NK-92 (cell line): ENCODE data around the gene ARPC5L.
"Not testable (repeated sequence)": the region's sequence is repeated elsewhere in the genome, so short reads cannot be mapped to it uniquely, and the experiment has no call there.

Source experiments
- DNase-seq: peaks from one replicate; lab custom pipeline; 2025; ENCODE audit not compliant: unreplicated experiment; lab: John Stamatoyannopoulos, UW

The ARPC5L gene

GRCh38 chr9:124887832-124888231 is 25.9 kb downstream of the ARPC5L start:
- DNase-seq: no peak

DNA sequence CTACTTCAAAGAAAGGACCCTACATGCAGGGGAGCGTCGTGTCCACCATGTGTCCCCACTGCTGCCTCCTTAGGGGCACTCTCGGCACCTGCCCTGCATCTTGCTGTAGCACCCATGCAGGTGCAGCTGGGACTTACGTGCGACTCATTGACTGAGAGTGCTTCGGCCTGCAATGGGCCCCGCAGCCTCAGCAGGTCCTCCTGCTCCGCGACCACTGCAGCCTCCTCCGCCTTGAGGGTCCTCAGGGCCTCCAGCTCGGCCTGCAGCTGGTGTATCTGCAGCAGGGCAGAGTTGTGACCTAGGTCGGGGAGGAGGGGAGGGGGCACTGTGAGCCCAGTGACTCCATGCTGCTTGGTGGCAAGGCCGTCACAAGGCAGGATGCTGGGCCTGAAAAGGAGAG is 27.1 kb downstream of the ARPC5L start:
- DNase-seq: no peak

- no peak for DNase-seq
Observed at GRCh38 chr9:124890179-124890578, 28.2 kb downstream of the ARPC5L start.

GRCh38 chr9:124894035-124894740 is 32.3 kb downstream of the ARPC5L start:
- no peak for DNase-seq

- no peak for DNase-seq
Observed at GRCh38 chr9:124894741-124895170, 32.8 kb downstream of the ARPC5L start.

GRCh38 chr9:124897570-124898460 is 35.9 kb downstream of the ARPC5L start:
- no peak for DNase-seq

GRCh38 chr9:124899845-124900244 is 37.9 kb downstream of the ARPC5L start:
- DNase-seq: no peak

- DNase-seq: no peak
Observed at GRCh38 chr9:124906966-124907365, 45.0 kb downstream of the ARPC5L start.

DNA sequence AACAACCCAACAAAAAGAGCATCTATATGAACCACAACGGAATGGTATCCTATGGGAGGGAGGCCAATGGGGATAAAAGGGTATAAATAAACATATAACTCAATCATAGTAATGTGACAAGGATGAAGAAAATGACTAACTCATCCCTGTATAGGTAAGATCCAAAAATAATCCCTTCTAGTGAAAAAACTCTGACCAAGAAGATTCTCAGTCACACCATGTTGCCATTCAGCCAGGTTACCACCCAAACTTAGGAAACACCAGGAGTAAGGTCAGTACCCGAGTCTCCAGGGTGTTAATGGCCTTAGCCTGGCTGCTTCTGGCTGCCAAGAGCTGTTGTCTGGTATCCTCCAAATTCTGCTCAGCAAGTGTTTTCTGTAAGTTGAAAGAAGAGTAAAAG is 46.2 kb downstream of the ARPC5L start:
- DNase-seq: no peak

GRCh38 chr9:124911766-124912165 is 49.8 kb downstream of the ARPC5L start:
- no peak for DNase-seq

DNA sequence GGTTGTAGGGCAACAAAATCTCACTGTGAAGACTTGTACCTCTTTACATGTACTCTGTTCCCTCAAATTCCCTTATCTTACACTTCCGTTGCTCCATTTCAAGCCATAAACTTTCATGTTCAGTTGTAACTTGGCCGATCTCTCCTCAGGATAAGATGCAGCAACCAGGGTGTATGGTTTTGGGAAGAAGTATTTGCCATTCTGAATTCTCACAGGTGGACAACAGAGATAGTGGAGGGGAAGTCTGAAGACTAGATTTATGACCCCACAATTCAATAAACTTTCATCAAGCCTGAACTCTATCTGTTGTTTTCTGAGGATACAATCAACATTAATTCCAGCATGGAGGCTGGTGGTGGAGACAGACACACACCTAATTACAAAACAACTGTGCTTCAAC is 51.4 kb downstream of the ARPC5L start:
- DNase-seq: no peak

DNA sequence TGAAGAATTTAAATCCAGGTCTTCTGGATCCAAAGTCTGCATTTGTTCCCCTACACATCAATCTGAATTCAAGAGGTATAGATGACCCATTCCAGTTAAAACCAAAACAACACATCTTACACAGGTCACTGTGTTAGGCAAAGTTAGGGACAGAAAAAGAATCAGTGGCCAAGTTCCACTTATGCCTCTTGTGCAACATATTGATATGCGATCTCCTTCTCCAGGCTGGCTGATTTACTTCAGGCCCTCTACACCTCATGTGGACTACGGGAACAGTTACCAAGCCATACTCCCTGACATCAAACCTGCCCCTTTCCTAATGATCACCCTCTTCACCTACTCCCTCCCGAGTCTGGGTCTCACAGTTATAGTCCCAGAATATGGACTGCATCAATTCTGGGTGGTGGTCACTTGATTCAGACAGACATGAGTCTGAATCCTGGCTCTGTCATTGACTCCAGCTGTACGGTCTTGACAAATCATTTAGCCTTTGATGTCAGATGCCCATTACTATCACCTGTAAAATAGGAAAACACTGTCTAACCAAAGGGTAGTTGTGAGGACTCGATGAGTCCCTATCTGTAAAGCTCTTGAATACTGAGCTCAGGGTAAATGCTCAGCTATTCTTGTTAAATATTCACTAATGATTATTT is 52.9 kb downstream of the ARPC5L start:
- no peak for DNase-seq

DNA sequence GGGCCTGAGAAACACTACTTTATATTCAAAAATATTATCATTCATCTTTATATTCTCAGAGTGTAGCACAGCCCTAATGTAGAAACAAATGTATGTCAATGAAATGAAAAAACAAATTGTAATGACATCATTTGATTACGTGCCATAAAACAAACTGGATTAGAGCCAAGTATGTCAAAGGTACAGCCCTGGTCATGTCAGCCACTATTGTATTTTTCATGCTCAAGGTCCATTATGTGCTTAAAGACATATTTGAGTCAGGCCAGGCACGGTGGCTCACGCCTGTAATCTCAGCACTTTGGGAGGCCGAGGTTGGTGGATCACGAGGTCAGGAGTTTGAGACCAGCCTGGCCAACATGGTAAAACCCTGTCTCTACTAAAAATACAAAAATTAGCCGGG is 58.5 kb downstream of the ARPC5L start:
- not testable (repeated sequence) for DNase-seq
